GM23248 (cell line): ENCODE results near the gene OR4C12. TPM values are rescaled to one million over a fixed set of nuclear protein-coding genes. Genes with fewer than 3 reads are reported as not detected.
A peak's percentile ranks its signal among the peaks of the same experiment; 100 is the strongest.
"Not testable (repeated sequence)": the region's sequence is repeated elsewhere in the genome, so short reads cannot be mapped to it uniquely, and the experiment has no call there.

ENCODE experiments used
- DNase-seq: peaks from one replicate; pipeline ENCODE4 v3.0.0-alpha.2; 2015
- H2AFZ ChIP-seq: fragments of 200-600 bp; sonication (generic); 2 replicates; pipeline ENCODE4 v1.6.1; 2016; ENCODE audit warnings: antibody characterized with exemption
- H3F3A ChIP-seq: fragments of 200-600 bp; sonication (generic); 2 replicates; pipeline ENCODE4 v1.6.1; 2016; ENCODE audit warnings: mild to moderate bottlenecking, antibody characterized with exemption, mixed run types; ENCODE audit not compliant: insufficient read depth
- H3K27ac ChIP-seq: fragments of 200-600 bp; sonication (generic); 2 replicates; pipeline ENCODE4 v1.5.1; 2016; ENCODE audit warnings: mild to moderate bottlenecking
- H3K27me3 ChIP-seq: fragments of 200-600 bp; sonication (generic); replicated peaks from 2 replicates; pipeline ENCODE4 v1.6.1; 2016; ENCODE audit warnings: mild to moderate bottlenecking; ENCODE audit not compliant: insufficient read depth
- H3K36me3 ChIP-seq: fragments of 200-600 bp; sonication (generic); 2 replicates; pipeline ENCODE4 v1.6.1; 2016; ENCODE audit warnings: low read depth, mild to moderate bottlenecking
- H3K4me1 ChIP-seq: fragments of 200-600 bp; sonication (generic); 2 replicates; pipeline ENCODE4 v1.6.1; 2016; ENCODE audit warnings: mild to moderate bottlenecking; ENCODE audit not compliant: insufficient read depth
- H3K4me2 ChIP-seq: fragments of 200-600 bp; sonication (generic); one replicate; pipeline ENCODE4 v1.6.1; 2016; ENCODE audit warnings: mild to moderate bottlenecking; ENCODE audit not compliant: unreplicated experiment
- H3K4me3 ChIP-seq: fragments of 200-600 bp; sonication (generic); 2 replicates; pipeline ENCODE4 v1.5.1; 2016; ENCODE audit warnings: mild to moderate bottlenecking
- H3K79me2 ChIP-seq: fragments of 200-600 bp; sonication (generic); 2 replicates; pipeline ENCODE4 v1.6.1; 2016; ENCODE audit warnings: mild to moderate bottlenecking; ENCODE audit not compliant: insufficient read depth
- H3K9ac ChIP-seq: fragments of 200-600 bp; sonication (generic); 2 replicates; pipeline ENCODE4 v1.6.1; 2016; ENCODE audit warnings: mild to moderate bottlenecking
- H3K9me2 ChIP-seq: fragments of 200-600 bp; sonication (generic); 2 replicates; pipeline ENCODE4 v1.6.1; 2016; ENCODE audit warnings: mixed run types, mild to moderate bottlenecking, moderate library complexity; ENCODE audit not compliant: insufficient read depth
- H3K9me3 ChIP-seq: fragments of 200-600 bp; sonication (generic); one replicate; pipeline ENCODE4 v1.6.1; 2017; ENCODE audit warnings: low read depth
- H4K20me1 ChIP-seq: fragments of 200-600 bp; sonication (generic); 2 replicates; pipeline ENCODE4 v1.6.0; 2016; ENCODE audit not compliant: insufficient read depth
- EZH2 ChIP-seq: fragments of 200-600 bp; sonication (generic); IDR thresholded peaks from 2 replicates; pipeline ENCODE4 v1.6.1; 2018; ENCODE audit warnings: antibody characterized with exemption, mild to moderate bottlenecking; ENCODE audit not compliant: insufficient read depth, poor library complexity, severe bottlenecking
- EZH2phosphoT487 ChIP-seq: fragments of 200-600 bp; sonication (generic); IDR thresholded peaks from 2 replicates; pipeline ENCODE4 v1.6.1; 2018; ENCODE audit warnings: antibody characterized with exemption, moderate library complexity, mild to moderate bottlenecking, low read depth; ENCODE audit not compliant: insufficient read depth
- WGBS, 2 experiments: methylation state at CpG; one replicate each; pipeline ENCODE4 v1.1.6; 2015 to 2017; ENCODE audit warnings: low lambda C conversion rate in 2 of 2, low coverage in 1 of 2; ENCODE audit errors: missing lambda C conversion rate in 2 of 2; 5-methylcytosine and 5-hydroxymethylcytosine counted together
- in situ Hi-C: fragments of 300-500 bp; cut with MboI; formaldehyde crosslinking; loops from 2 replicates; pipeline ENCODE4 v1.15.0; 2020
- polyA plus RNA-seq: library from polyadenylated mRNA; unstranded; fragments of >200 nt; fragmentation: Nextera tagmentation; extraction: Ambion mirVana; gene quantifications from 2 replicates; pipeline ENCODE4 v1.2.1, GENCODE V29; 2016
- total RNA-seq: library from RNA; depleted of rRNA; stranded (reverse); fragments of >200 nt; shearing (Covaris generic); gene quantifications from 2 replicates; pipeline ENCODE4 v1.2.3, GENCODE V29; 2014; rRNA removed

Gene OR4C12
- total RNA-seq, result not detected in 2 replicates
- polyA plus RNA-seq, result not detected in 2 replicates

GRCh38 chr11:49982435-49982834, at the start of gene OR4C12:
TSS of gene OR4C12 (minus strand) at chr11:49982535. CDS start at chr11:49982501, 34 bp downstream.
- in situ Hi-C loops, result loop anchor here (25.0 kb wide), 1 partner anchor 1670 kb away; the partner anchor contains the start of genes OR4C3 and OR4S1
- DNase-seq, H3K4me3 ChIP-seq, H3F3A ChIP-seq, H2AFZ ChIP-seq, H3K36me3 ChIP-seq, H3K4me2 ChIP-seq, H4K20me1 ChIP-seq, H3K27ac ChIP-seq, H3K27me3 ChIP-seq, H3K9ac ChIP-seq, H3K9me2 ChIP-seq, H3K79me2 ChIP-seq, H3K4me1 ChIP-seq, H3K9me3 ChIP-seq: not testable (repeated sequence)
- 3 to 4% methylated on average over 1 of the region's 1 CpG for WGBS, 2 experiments

GRCh38 chr11:50030193-50030592, 47.9 kb upstream of the OR4C12 start:
- 0% methylated on average over 1 of the region's 1 CpG for WGBS, 2 experiments
- in situ Hi-C loops, result no loop called here

GRCh38 chr11:49995565-49995964, 13.2 kb upstream of the OR4C12 start:
- in situ Hi-C loops, result loop anchor here (25.0 kb wide), 1 partner anchor 1683 kb away; the partner anchor contains the start of genes OR4C3 and OR4S1
- WGBS, 2 experiments, result 38 to 40% methylated on average over 6 of the region's 6 CpGs
- no peaks in the 10 kb centered on the region for H4K20me1 ChIP-seq

More at GRCh38 chr11:50030193-50030592, 47.9 kb upstream of the OR4C12 start:
- H2AFZ ChIP-seq, result no peak overlapping the region
- H3K9me2 ChIP-seq, result no peaks in the 10 kb centered on the region
- H3K36me3 ChIP-seq, result no peaks in the 10 kb centered on the region
- no peak overlapping the region for H3K9ac ChIP-seq
- no peaks in the 10 kb centered on the region for H3K79me2 ChIP-seq
- H3K9me3 ChIP-seq, result no peaks in the 10 kb centered on the region
- no peaks in the 10 kb centered on the region for H4K20me1 ChIP-seq
- H3K4me1 ChIP-seq, result no peaks in the 10 kb centered on the region
- no peaks in the 10 kb centered on the region for H3F3A ChIP-seq
- H3K27ac ChIP-seq, result no peak overlapping the region
- no peak for DNase-seq
- TF ChIP-seq EZH2phosphoT487 (no peak), EZH2 (no peak)
- no peak overlapping the region for H3K4me3 ChIP-seq
- H3K4me2 ChIP-seq, result no peak overlapping the region
- no peaks in the 10 kb centered on the region for H3K27me3 ChIP-seq

GRCh38 chr11:49973439-49973838, 8.9 kb downstream of the OR4C12 start:
- DNase-seq, H4K20me1 ChIP-seq, H3K4me1 ChIP-seq, H3K4me2 ChIP-seq, H3K27me3 ChIP-seq, H3K9ac ChIP-seq, H3K79me2 ChIP-seq, H3K9me3 ChIP-seq, in situ Hi-C loops, H2AFZ ChIP-seq, H3K27ac ChIP-seq, H3F3A ChIP-seq, H3K36me3 ChIP-seq, H3K4me3 ChIP-seq, H3K9me2 ChIP-seq: not testable (repeated sequence)
- WGBS, 2 experiments, result 21 to 25% methylated on average over 4 of the region's 4 CpGs

More at GRCh38 chr11:49995565-49995964, 13.2 kb upstream of the OR4C12 start:
- Histone ChIP-seq H3K27me3 (no peaks in the 10 kb centered on the region), H3F3A (no peaks in the 10 kb centered on the region), H3K79me2 (no peaks in the 10 kb centered on the region), H3K4me1 (no peaks in the 10 kb centered on the region), H3K4me3 (no peak overlapping the region), H3K9ac (no peak overlapping the region), H3K36me3 (no peaks in the 10 kb centered on the region), H3K4me2 (no peak overlapping the region), H3K27ac (no peak overlapping the region), H2AFZ (no peak overlapping the region), H3K9me3 (no peaks in the 10 kb centered on the region), H3K9me2 (no peaks in the 10 kb centered on the region)
- DNase-seq, result peak; percentile 86
- TF ChIP-seq EZH2 (no peak), EZH2phosphoT487 (no peak)

- TF ChIP-seq EZH2phosphoT487 (no peak), EZH2 (no peak)
- Histone ChIP-seq H3K9me3 (no peaks in the 10 kb centered on the region), H2AFZ (no peak within 1 kb of the TSS), H3K4me2 (no peak within 1 kb of the TSS), H3K27me3 (no peaks in the 10 kb centered on the region), H3K27ac (no peak within 1 kb of the TSS), H3F3A (no peaks in the 10 kb centered on the region), H3K4me1 (no peaks in the 10 kb centered on the region), H3K9ac (no peak within 1 kb of the TSS), H3K36me3 (no peaks in the 10 kb centered on the region), H3K79me2 (no peaks in the 10 kb centered on the region), H4K20me1 (no peaks in the 10 kb centered on the region), H3K9me2 (no peaks in the 10 kb centered on the region), H3K4me3 (no peak within 1 kb of the TSS)
- WGBS, 2 experiments, result 10 to 20% methylated on average over 1 of the region's 1 CpG
- in situ Hi-C loops, result no loop called here
- no peak for DNase-seq
These were observed 30.2 kb downstream of the OR4C12 start, which contains the start of gene OR4C13 for GRCh38 chr11:49952091-49952490. TSS of gene OR4C13 (plus strand) at chr11:49952391. CDS start at chr11:49952423, 32 bp downstream.

- H3K27ac ChIP-seq, H3K4me2 ChIP-seq, in situ Hi-C loops, H4K20me1 ChIP-seq, H3K4me1 ChIP-seq, H3K79me2 ChIP-seq, H2AFZ ChIP-seq, H3F3A ChIP-seq, H3K36me3 ChIP-seq, H3K9me3 ChIP-seq, H3K4me3 ChIP-seq, H3K27me3 ChIP-seq, DNase-seq, H3K9me2 ChIP-seq, H3K9ac ChIP-seq: not testable (repeated sequence)
- 11 to 13% methylated on average over 1 of the region's 1 CpG for WGBS, 2 experiments
These were observed 33.6 kb downstream of the OR4C12 start for GRCh38 chr11:49948701-49949100.
